BLaER1 treated with 17β-estradiol and CSF1 and Interleukin-3, amounts not matched to agents 10 nM and 100 nM (cell line): Measurements from ENCODE around the gene DESI2.
"Not testable (repeated sequence)": the region's sequence is repeated elsewhere in the genome, so short reads cannot be mapped to it uniquely, and the experiment has no call there.

Experiments used
- H3K27ac ChIP-seq, 11 experiments: shearing (Covaris generic); formaldehyde crosslinking; 2 replicates each; pipeline ENCODE4 v1.8.1; 2022
- H3K27me3 ChIP-seq, 11 experiments: shearing (Covaris generic); formaldehyde crosslinking; 2 replicates each; pipeline ENCODE4 v1.8.1; 2022
- H3K36me3 ChIP-seq, 11 experiments: shearing (Covaris generic); formaldehyde crosslinking; 2 replicates each; pipeline ENCODE4 v1.8.1; 2022
- H3K4me1 ChIP-seq, 10 experiments: shearing (Covaris generic); formaldehyde crosslinking; 2 replicates each; pipeline ENCODE4 v1.8.1; 2022
- H3K4me2 ChIP-seq, 11 experiments: shearing (Covaris generic); formaldehyde crosslinking; 2 replicates each; pipeline ENCODE4 v1.8.1; 2022
- H3K4me3 ChIP-seq, 10 experiments: shearing (Covaris generic); formaldehyde crosslinking; 2 replicates each; pipeline ENCODE4 v1.8.1; 2022
- H3K9ac ChIP-seq, 11 experiments: shearing (Covaris generic); formaldehyde crosslinking; 2 replicates each; pipeline ENCODE4 v1.8.1; 2022
- H3K9me3 ChIP-seq, 11 experiments: shearing (Covaris generic); formaldehyde crosslinking; replicated peaks in 1 of 11; 2 replicates each; pipeline ENCODE4 v1.8.1; 2022
- H4K20me1 ChIP-seq, 11 experiments: shearing (Covaris generic); formaldehyde crosslinking; 2 replicates each; pipeline ENCODE4 v1.8.1; 2022
- Cebpa-rat ChIP-seq, 11 experiments: shearing (Covaris generic); IDR thresholded peaks; 2 replicates each; pipeline ENCODE4 v1.8.1; 2022

DESI2 gene

GRCh38 chr1:244662599-244662998 lies 9.7 kb downstream of the DESI2 start:
- H3K9me3 ChIP-seq = peaks cover 17 to 39% (median 28%) of the 10 kb centered on the region in 11 experiments
- H3K9ac ChIP-seq = peak overlapping the region; percentile 5 to 69 (median 39); a peak in 16 of 22 replicates
- H3K4me3 ChIP-seq = peak overlapping the region in 7 of 10 experiments; percentile 19 to 42 (median 34); a peak in 8 of 20 replicates
- TF ChIP-seq Cebpa-rat (IDR thresholded peaks at IDR 0.05) = no peak
- H3K4me1 ChIP-seq = peaks cover 48 to 59% (median 51%) of the 10 kb centered on the region in 10 experiments
- H3K27ac ChIP-seq = peak overlapping the region in 10 of 11 experiments; percentile 3 to 70 (median 38); a peak in 12 of 22 replicates
- peak overlapping the region; percentile 66 to 95 (median 79) for H3K4me2 ChIP-seq
- H3K36me3 ChIP-seq = peaks cover 29 to 47% (median 39%) of the 10 kb centered on the region in 11 experiments
- no peaks in the 10 kb centered on the region for H3K27me3 ChIP-seq
- H4K20me1 ChIP-seq = peaks cover 23 to 72% (median 45%) of the 10 kb centered on the region in 11 experiments; a peak in 21 of 22 replicates

DNA sequence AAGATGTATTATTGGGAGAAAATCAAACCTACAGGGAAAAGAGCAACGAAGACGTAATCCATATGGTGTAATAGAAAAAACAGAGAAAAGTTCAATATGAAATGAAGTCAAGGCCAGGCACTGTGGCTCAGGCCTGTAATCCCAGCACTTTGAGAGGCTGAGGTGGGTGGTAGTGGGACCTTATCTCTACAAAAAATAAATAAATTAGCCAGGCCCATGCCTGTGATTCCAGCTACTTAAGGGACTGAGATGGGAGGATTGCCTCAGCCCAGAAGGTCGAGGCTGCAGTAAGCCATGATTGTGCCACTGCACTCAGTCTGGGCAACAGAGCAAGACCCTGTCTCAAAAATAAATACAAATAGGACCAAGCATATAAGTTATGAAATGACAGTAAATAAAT lies 11.4 kb downstream of the DESI2 start:
- Histone ChIP-seq H4K20me1 (peaks cover 23 to 58% (median 44%) of the 10 kb centered on the region in 11 experiments; a peak in 21 of 22 replicates), H3K27ac (peak overlapping the region in 4 of 11 experiments; percentile 43 to 70 (median 48); a peak in 6 of 22 replicates), H3K9ac (peak overlapping the region in 4 of 11 experiments; percentile 9 to 54 (median 31); a peak in 5 of 22 replicates), H3K36me3 (peaks cover 20 to 44% (median 36%) of the 10 kb centered on the region in 11 experiments), H3K9me3 (peaks cover 21 to 40% (median 27%) of the 10 kb centered on the region in 11 experiments), H3K4me2 (peak overlapping the region; percentile 66 to 95 (median 79)), H3K4me3 (no peak overlapping the region), H3K4me1 (peaks cover 44 to 53% (median 49%) of the 10 kb centered on the region in 10 experiments), H3K27me3 (no peaks in the 10 kb centered on the region)
- no peak for TF ChIP-seq Cebpa-rat (IDR thresholded peaks at IDR 0.05)

DNA sequence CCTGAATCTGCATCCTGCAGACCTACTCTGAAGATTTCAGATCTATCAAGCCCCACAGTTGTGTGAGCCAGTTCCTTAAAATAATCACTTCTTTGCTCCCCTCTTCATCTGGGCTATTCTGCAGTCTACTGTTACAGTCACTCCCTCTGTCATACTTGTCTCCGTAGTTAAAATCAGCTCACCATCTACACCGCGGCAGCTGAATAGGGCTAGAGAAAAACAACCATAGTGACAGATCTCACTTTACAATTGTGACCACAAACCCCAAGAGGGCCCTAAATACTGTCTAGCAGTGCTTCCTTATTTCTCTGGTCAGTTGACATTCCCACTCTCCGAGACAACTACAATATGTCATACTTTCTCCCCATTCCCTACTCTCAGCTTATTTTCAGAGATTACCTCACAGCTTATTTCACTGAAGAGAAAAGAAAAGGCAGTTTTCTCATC lies 12.9 kb downstream of the DESI2 start:
- peak overlapping the region in 9 of 11 experiments; percentile 4 to 57 (median 44); a peak in 13 of 22 replicates for H3K9ac ChIP-seq
- peaks cover 23 to 40% (median 27%) of the 10 kb centered on the region in 11 experiments for H3K9me3 ChIP-seq
- peaks cover 44 to 53% (median 49%) of the 10 kb centered on the region in 10 experiments for H3K4me1 ChIP-seq
- peak overlapping the region in 6 of 10 experiments; percentile 3 to 44 (median 30); a peak in 8 of 20 replicates for H3K4me3 ChIP-seq
- no peaks in the 10 kb centered on the region for H3K27me3 ChIP-seq
- H4K20me1 ChIP-seq = peaks cover 23 to 51% (median 44%) of the 10 kb centered on the region in 11 experiments; a peak in 21 of 22 replicates
- peak overlapping the region in 7 of 11 experiments; percentile 1 to 70 (median 43); a peak in 10 of 22 replicates for H3K27ac ChIP-seq
- TF ChIP-seq Cebpa-rat (IDR thresholded peaks at IDR 0.05) = no peak
- peak overlapping the region; percentile 66 to 95 (median 79) for H3K4me2 ChIP-seq
- peaks cover 20 to 44% (median 36%) of the 10 kb centered on the region in 11 experiments for H3K36me3 ChIP-seq

DNA sequence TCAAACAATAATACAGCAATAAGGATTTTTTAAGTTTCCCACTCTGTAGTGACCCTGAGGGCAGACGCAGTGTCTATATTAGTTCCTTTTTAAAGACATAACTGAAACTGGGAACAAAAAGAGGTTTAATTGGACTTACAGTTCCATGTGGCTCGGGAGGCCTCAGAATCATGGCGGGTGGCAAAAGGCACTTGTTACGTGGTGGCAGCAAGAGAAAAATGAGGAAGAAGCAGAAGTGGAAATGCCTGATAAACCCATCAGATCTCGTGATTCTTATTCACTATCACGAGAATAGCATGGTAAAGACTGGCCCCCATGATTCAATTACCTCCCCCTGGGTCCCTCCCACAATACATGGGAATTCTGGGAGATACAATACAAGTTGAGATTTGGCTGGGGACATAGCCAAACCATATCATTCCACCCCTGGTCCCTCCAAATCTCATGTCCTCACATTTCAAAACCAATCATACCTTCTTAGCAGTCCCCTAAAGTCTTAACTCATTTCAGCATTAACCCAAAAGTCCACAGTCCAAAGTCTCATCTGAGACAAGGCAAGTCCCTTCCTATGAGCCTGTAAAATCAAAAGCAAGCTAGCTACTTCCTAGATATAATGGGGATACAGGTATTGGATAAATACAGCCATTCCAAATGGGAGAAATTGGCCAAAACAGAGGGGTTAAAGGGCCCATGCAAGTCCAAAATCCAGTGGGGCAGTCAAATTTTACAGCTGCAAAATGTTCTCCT lies 13.9 kb downstream of the DESI2 start:
- H3K4me2 ChIP-seq = peak overlapping the region in 8 of 11 experiments; percentile 20 to 95 (median 78); a peak in 10 of 22 replicates
- H3K4me1 ChIP-seq = peaks cover 44 to 53% (median 49%) of the 10 kb centered on the region in 10 experiments
- not testable (repeated sequence) for H3K27me3 ChIP-seq
- H3K36me3 ChIP-seq = peaks cover 25 to 50% (median 42%) of the 10 kb centered on the region in 11 experiments
- H3K9ac ChIP-seq = peak overlapping the region in 1 of 11 experiments; percentile 29; a peak in 1 of 22 replicates
- H3K27ac ChIP-seq = peak overlapping the region in 3 of 11 experiments; percentile 46 to 69 (median 51); a peak in 5 of 22 replicates
- peak overlapping the region in 1 of 10 experiments; percentile 29; a peak in 2 of 20 replicates for H3K4me3 ChIP-seq
- H3K9me3 ChIP-seq = peaks cover 27 to 43% (median 33%) of the 10 kb centered on the region in 11 experiments
- H4K20me1 ChIP-seq = peaks cover 23 to 58% (median 44%) of the 10 kb centered on the region in 11 experiments; a peak in 21 of 22 replicates

DNA sequence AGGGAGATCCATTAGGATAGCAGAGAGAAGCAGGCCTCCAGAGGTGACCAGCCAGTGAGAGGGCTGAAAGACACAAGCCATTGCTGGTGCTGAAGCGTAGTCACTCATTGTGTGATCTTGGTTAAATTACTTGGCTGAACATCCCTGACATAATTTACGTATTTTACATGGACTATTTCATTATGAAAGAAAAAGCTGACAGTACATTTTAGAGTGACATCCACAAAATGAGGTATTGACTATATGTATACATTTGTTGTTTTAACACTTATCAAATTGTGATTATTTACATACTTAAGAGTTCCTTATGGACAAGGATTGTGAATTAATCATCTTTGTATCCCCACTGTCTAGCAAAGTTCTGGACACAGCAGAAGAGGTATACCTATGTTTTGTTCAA lies 14.9 kb downstream of the DESI2 start:
- Histone ChIP-seq H3K4me1 (peaks cover 36 to 46% (median 42%) of the 10 kb centered on the region in 10 experiments), H3K9me3 (peaks cover 27 to 52% (median 41%) of the 10 kb centered on the region in 11 experiments), H3K27ac (no peak overlapping the region), H3K9ac (no peak overlapping the region), H4K20me1 (peaks cover 23 to 64% (median 41%) of the 10 kb centered on the region in 11 experiments; a peak in 21 of 22 replicates), H3K4me2 (no peak overlapping the region), H3K27me3 (no peaks in the 10 kb centered on the region), H3K36me3 (peaks cover 32 to 59% (median 51%) of the 10 kb centered on the region in 11 experiments), H3K4me3 (no peak overlapping the region)
- TF ChIP-seq Cebpa-rat (IDR thresholded peaks at IDR 0.05) = no peak

DNA sequence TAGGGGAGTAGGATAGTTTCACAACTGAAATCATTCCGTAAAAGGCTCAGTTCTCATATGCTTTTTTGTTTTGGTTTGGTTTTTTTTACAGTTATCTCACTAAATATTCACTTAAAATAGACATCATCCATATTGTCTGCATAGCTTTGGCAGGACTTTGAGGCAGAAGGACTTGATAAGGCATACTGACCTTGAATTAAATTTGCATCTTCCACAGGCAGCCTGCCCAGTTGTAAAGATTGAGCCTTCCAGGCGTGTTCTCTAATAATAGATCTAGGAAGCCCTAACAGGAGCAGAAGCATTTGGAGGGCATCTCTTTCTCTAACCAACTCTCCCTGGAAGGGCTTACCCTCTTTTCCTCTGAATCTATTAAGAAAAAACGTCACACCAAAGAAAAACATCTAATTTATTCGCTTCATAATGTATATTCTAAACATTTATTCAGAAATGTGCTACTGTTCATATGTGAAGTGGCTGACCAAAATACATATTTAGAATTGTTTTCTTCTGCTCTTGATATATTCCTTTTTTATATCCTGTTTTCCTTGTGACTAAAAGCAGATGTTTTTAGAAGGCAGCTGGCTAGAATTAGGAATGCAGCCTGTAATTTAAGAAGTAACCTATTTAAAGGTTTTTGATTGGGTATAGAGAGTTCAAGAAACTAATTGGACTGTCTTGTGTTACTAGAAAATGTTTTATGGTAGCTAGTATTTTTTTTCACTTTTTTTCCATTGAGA lies 20.2 kb downstream of the DESI2 start:
- H3K4me1 ChIP-seq = peaks cover 0 to 23% (median 0%) of the 10 kb centered on the region in 10 experiments; a peak in 1 of 20 replicates
- no peak overlapping the region for H3K4me2 ChIP-seq
- TF ChIP-seq Cebpa-rat (IDR thresholded peaks at IDR 0.05) = no peak
- no peak overlapping the region for H3K4me3 ChIP-seq
- peaks cover 51 to 90% (median 80%) of the 10 kb centered on the region in 11 experiments for H3K36me3 ChIP-seq
- H3K27me3 ChIP-seq = no peaks in the 10 kb centered on the region
- H4K20me1 ChIP-seq = peaks cover 0 to 53% (median 8%) of the 10 kb centered on the region in 11 experiments; a peak in 10 of 22 replicates
- H3K27ac ChIP-seq = no peak overlapping the region
- peaks cover 27 to 70% (median 50%) of the 10 kb centered on the region in 11 experiments for H3K9me3 ChIP-seq
- H3K9ac ChIP-seq = no peak overlapping the region

GRCh38 chr1:244674446-244674845 lies 21.5 kb downstream of the DESI2 start:
- Histone ChIP-seq H3K9me3 (peaks cover 26 to 71% (median 49%) of the 10 kb centered on the region in 11 experiments), H3K27ac (no peak overlapping the region), H3K9ac (no peak overlapping the region), H3K27me3 (no peaks in the 10 kb centered on the region), H3K36me3 (peaks cover 55 to 91% (median 80%) of the 10 kb centered on the region in 11 experiments), H3K4me2 (no peak overlapping the region), H4K20me1 (peaks cover 0 to 66% (median 9%) of the 10 kb centered on the region in 11 experiments; a peak in 10 of 22 replicates), H3K4me3 (no peak overlapping the region), H3K4me1 (peaks cover 0 to 23% (median 0%) of the 10 kb centered on the region in 10 experiments; a peak in 1 of 20 replicates)
- TF ChIP-seq Cebpa-rat (IDR thresholded peaks at IDR 0.05) = no peak

DNA sequence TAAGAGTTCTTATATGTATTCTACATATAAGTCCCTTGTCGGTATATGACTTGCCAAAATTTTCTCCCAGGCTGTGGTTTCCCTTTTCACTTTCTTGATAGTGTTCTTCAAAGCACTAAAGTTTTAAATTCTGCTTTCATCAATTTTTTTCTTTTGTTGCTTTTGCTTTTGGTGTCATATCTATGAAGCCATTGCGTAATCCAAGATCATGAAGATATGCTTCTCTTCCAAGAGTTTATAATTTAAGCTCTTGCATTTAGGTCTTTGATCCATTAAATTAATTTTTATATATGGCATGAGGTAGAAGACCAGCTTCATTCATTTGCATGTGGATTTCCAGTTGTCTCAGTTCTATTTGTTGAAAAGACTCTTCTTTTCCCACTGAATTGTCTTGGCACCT lies 22.2 kb downstream of the DESI2 start:
- no peaks in the 10 kb centered on the region for H3K27me3 ChIP-seq
- peaks cover 0 to 23% (median 0%) of the 10 kb centered on the region in 10 experiments; a peak in 1 of 20 replicates for H3K4me1 ChIP-seq
- H3K4me2 ChIP-seq = no peak overlapping the region; a peak in 1 of 22 replicates
- no peak overlapping the region for H3K9ac ChIP-seq
- peaks cover 53 to 91% (median 80%) of the 10 kb centered on the region in 11 experiments for H3K36me3 ChIP-seq
- no peak overlapping the region for H3K4me3 ChIP-seq
- peaks cover 0 to 73% (median 9%) of the 10 kb centered on the region in 11 experiments; a peak in 10 of 22 replicates for H4K20me1 ChIP-seq
- peak in 2 of 11 experiments; percentile 59 to 73; a peak in 6 of 22 replicates for TF ChIP-seq Cebpa-rat (IDR thresholded peaks at IDR 0.05)
- H3K9me3 ChIP-seq = peaks cover 19 to 69% (median 47%) of the 10 kb centered on the region in 11 experiments
- no peak overlapping the region for H3K27ac ChIP-seq
